ENCODE results near the gene RUNX1.

The RUNX1 gene

GRCh38 chr21:35004314-35004713 lies 44.8 kb downstream of the RUNX1 start:
- Histone ChIP-seq H2BK12ac (ENCODE audit: low read length) (no peak overlapping the region), H3K4ac (ENCODE audit: low read depth, low read length) (no peak overlapping the region), H2AK5ac (ENCODE audit: low read length) (no peak overlapping the region), H3K4me2 (ENCODE audit: low read length) (no peak overlapping the region), H3K36me3 (ENCODE audit: control insufficient read depth in 1 of 2, insufficient read depth in 2 of 2, low read length in 2 of 2) (no peaks in the 10 kb centered on the region), H4K8ac (ENCODE audit: low read depth, low read length) (no peak overlapping the region), H2AFZ (ENCODE audit: insufficient read depth, low read length, poor library complexity) (no peak overlapping the region), H3K4me3 (ENCODE audit: low read depth, low read length) (no peak overlapping the region), H3K4me1 (ENCODE audit: control insufficient read depth in 1 of 2, insufficient read depth in 2 of 2, low read length in 2 of 2) (peaks cover 0 to 3% of the 10 kb centered on the region in 2 experiments), H3K27me3 (ENCODE audit: insufficient read depth, low read length) (no peaks in the 10 kb centered on the region), H3K23ac (ENCODE audit: low read length) (no peak overlapping the region), H3K79me1 (ENCODE audit: low read length) (no peaks in the 10 kb centered on the region), H3K27ac (ENCODE audit: low read depth, low read length) (no peak overlapping the region), H4K12ac (ENCODE audit: low read depth, low read length) (no peak overlapping the region), H4K91ac (ENCODE audit: low read depth, low read length) (no peak overlapping the region), H2BK120ac (ENCODE audit: insufficient read depth, low read length, poor library complexity) (no peak overlapping the region), H3K9ac (ENCODE audit: low read length) (no peak overlapping the region), H2BK5ac (ENCODE audit: low read depth, low read length, poor library complexity) (no peak overlapping the region), H3K9me3 (ENCODE audit: insufficient read depth, low read depth, low read length) (no peaks in the 10 kb centered on the region), H3K18ac (ENCODE audit: low read length) (no peak overlapping the region), H3K14ac (ENCODE audit: low read length) (no peak overlapping the region), H3K79me2 (ENCODE audit: control insufficient read depth, insufficient read depth, low read length, poor library complexity) (no peaks in the 10 kb centered on the region)
- no peak for DNase-seq
- WGBS (ENCODE audit: extremely low coverage, insufficient coverage, insufficient read length) = no CpG with 5 or more reads among the region's 3 CpGs

GRCh38 chr21:35002879-35003722 lies 46.0 kb downstream of the RUNX1 start:
- no peak overlapping the region for H2BK120ac ChIP-seq (ENCODE audit: insufficient read depth, low read length, poor library complexity)
- no peak overlapping the region for H3K4me3 ChIP-seq (ENCODE audit: low read depth, low read length)
- H3K27ac ChIP-seq (ENCODE audit: low read depth, low read length) = no peak overlapping the region
- H3K14ac ChIP-seq (ENCODE audit: low read length) = no peak overlapping the region
- no peak overlapping the region for H3K4me2 ChIP-seq (ENCODE audit: low read length)
- peaks cover 0 to 3% of the 10 kb centered on the region in 2 experiments for H3K4me1 ChIP-seq (ENCODE audit: control insufficient read depth in 1 of 2, insufficient read depth in 2 of 2, low read length in 2 of 2)
- H3K9me3 ChIP-seq (ENCODE audit: insufficient read depth, low read depth, low read length) = no peaks in the 10 kb centered on the region
- H3K23ac ChIP-seq (ENCODE audit: low read length) = no peak overlapping the region
- no peak overlapping the region for H3K18ac ChIP-seq (ENCODE audit: low read length)
- H3K79me2 ChIP-seq (ENCODE audit: control insufficient read depth, insufficient read depth, low read length, poor library complexity) = no peaks in the 10 kb centered on the region
- DNase-seq = peak in 1 of 2 donors; percentile 32
- no peaks in the 10 kb centered on the region for H3K27me3 ChIP-seq (ENCODE audit: insufficient read depth, low read length)
- H2AFZ ChIP-seq (ENCODE audit: insufficient read depth, low read length, poor library complexity) = no peak overlapping the region
- no peak overlapping the region for H2AK5ac ChIP-seq (ENCODE audit: low read length)
- no peak overlapping the region for H4K91ac ChIP-seq (ENCODE audit: low read depth, low read length)
- no CpG with 5 or more reads among the region's 5 CpGs for WGBS (ENCODE audit: extremely low coverage, insufficient coverage, insufficient read length)
- no peak overlapping the region for H2BK12ac ChIP-seq (ENCODE audit: low read length)
- no peak overlapping the region for H4K12ac ChIP-seq (ENCODE audit: low read depth, low read length)
- no peak overlapping the region for H3K9ac ChIP-seq (ENCODE audit: low read length)
- H3K36me3 ChIP-seq (ENCODE audit: control insufficient read depth in 1 of 2, insufficient read depth in 2 of 2, low read length in 2 of 2) = no peaks in the 10 kb centered on the region
- H4K8ac ChIP-seq (ENCODE audit: low read depth, low read length) = no peak overlapping the region
- H3K4ac ChIP-seq (ENCODE audit: low read depth, low read length) = no peak overlapping the region
- H2BK5ac ChIP-seq (ENCODE audit: low read depth, low read length, poor library complexity) = no peak overlapping the region
- no peaks in the 10 kb centered on the region for H3K79me1 ChIP-seq (ENCODE audit: low read length)

GRCh38 chr21:34999397-34999941 lies 49.6 kb downstream of the RUNX1 start:
- WGBS (ENCODE audit: extremely low coverage, insufficient coverage, insufficient read length) = no CpG with 5 or more reads among the region's 10 CpGs
- Histone ChIP-seq H3K23ac (ENCODE audit: low read length) (no peak overlapping the region), H2BK5ac (ENCODE audit: low read depth, low read length, poor library complexity) (no peak overlapping the region), H2BK120ac (ENCODE audit: insufficient read depth, low read length, poor library complexity) (no peak overlapping the region), H3K79me2 (ENCODE audit: control insufficient read depth, insufficient read depth, low read length, poor library complexity) (no peaks in the 10 kb centered on the region), H3K9me3 (ENCODE audit: insufficient read depth, low read depth, low read length) (no peaks in the 10 kb centered on the region), H4K8ac (ENCODE audit: low read depth, low read length) (no peak overlapping the region), H3K9ac (ENCODE audit: low read length) (no peak overlapping the region), H3K14ac (ENCODE audit: low read length) (no peak overlapping the region), H2BK12ac (ENCODE audit: low read length) (no peak overlapping the region), H3K79me1 (ENCODE audit: low read length) (no peaks in the 10 kb centered on the region), H2AK5ac (ENCODE audit: low read length) (no peak overlapping the region), H3K4me1 (ENCODE audit: control insufficient read depth in 1 of 2, insufficient read depth in 2 of 2, low read length in 2 of 2) (peaks cover 0 to 8% of the 10 kb centered on the region in 2 experiments), H3K4me2 (ENCODE audit: low read length) (no peak overlapping the region), H3K18ac (ENCODE audit: low read length) (no peak overlapping the region), H4K91ac (ENCODE audit: low read depth, low read length) (no peak overlapping the region), H3K4me3 (ENCODE audit: low read depth, low read length) (no peak overlapping the region), H2AFZ (ENCODE audit: insufficient read depth, low read length, poor library complexity) (no peak overlapping the region), H3K36me3 (ENCODE audit: control insufficient read depth in 1 of 2, insufficient read depth in 2 of 2, low read length in 2 of 2) (no peaks in the 10 kb centered on the region), H3K4ac (ENCODE audit: low read depth, low read length) (no peak overlapping the region), H3K27ac (ENCODE audit: low read depth, low read length) (no peak overlapping the region), H3K27me3 (ENCODE audit: insufficient read depth, low read length) (no peaks in the 10 kb centered on the region), H4K12ac (ENCODE audit: low read depth, low read length) (no peak overlapping the region)
- DNase-seq = peak in 1 of 2 donors; percentile 70

DNA sequence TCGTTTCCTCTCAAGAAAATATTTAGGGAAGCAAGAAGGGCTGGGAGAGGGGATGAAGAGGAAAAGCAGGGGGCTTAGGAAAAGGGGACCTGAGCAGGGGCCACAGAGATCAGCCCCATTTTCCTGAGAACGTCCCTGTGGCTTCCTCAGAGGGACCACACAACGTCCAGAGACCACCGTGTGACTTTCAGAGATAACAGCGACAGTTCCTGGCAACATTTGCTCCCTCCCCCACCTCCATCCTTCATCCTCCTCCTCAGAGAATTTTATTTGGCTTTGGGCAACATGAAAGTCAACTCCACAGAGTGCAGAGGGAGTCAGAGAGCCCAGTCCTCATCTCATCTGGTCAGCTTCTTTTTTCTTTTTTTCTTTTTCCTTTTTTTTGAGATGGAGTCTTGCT lies 50.9 kb downstream of the RUNX1 start:
- Histone ChIP-seq H3K4me1 (ENCODE audit: control insufficient read depth in 1 of 2, insufficient read depth in 2 of 2, low read length in 2 of 2) (peaks cover 0 to 8% of the 10 kb centered on the region in 2 experiments), H4K91ac (ENCODE audit: low read depth, low read length) (no peak overlapping the region), H3K9me3 (ENCODE audit: insufficient read depth, low read depth, low read length) (peaks cover 2% of the 10 kb centered on the region), H2AK5ac (ENCODE audit: low read length) (no peak overlapping the region), H2BK12ac (ENCODE audit: low read length) (no peak overlapping the region), H3K79me1 (ENCODE audit: low read length) (no peaks in the 10 kb centered on the region), H3K27ac (ENCODE audit: low read depth, low read length) (no peak overlapping the region), H2AFZ (ENCODE audit: insufficient read depth, low read length, poor library complexity) (no peak overlapping the region), H4K12ac (ENCODE audit: low read depth, low read length) (no peak overlapping the region), H2BK120ac (ENCODE audit: insufficient read depth, low read length, poor library complexity) (no peak overlapping the region), H3K36me3 (ENCODE audit: control insufficient read depth in 1 of 2, insufficient read depth in 2 of 2, low read length in 2 of 2) (no peaks in the 10 kb centered on the region), H2BK5ac (ENCODE audit: low read depth, low read length, poor library complexity) (no peak overlapping the region), H3K14ac (ENCODE audit: low read length) (no peak overlapping the region), H3K79me2 (ENCODE audit: control insufficient read depth, insufficient read depth, low read length, poor library complexity) (no peaks in the 10 kb centered on the region), H3K18ac (ENCODE audit: low read length) (no peak overlapping the region), H3K27me3 (ENCODE audit: insufficient read depth, low read length) (no peaks in the 10 kb centered on the region), H3K4ac (ENCODE audit: low read depth, low read length) (no peak overlapping the region), H4K8ac (ENCODE audit: low read depth, low read length) (no peak overlapping the region), H3K4me2 (ENCODE audit: low read length) (no peak overlapping the region), H3K4me3 (ENCODE audit: low read depth, low read length) (no peak overlapping the region), H3K23ac (ENCODE audit: low read length) (no peak overlapping the region), H3K9ac (ENCODE audit: low read length) (no peak overlapping the region)
- no CpG with 5 or more reads among the region's 5 CpGs for WGBS (ENCODE audit: extremely low coverage, insufficient coverage, insufficient read length)
- DNase-seq = no peak
